ENCODE results near the gene RNF2.

- TF ChIP-seq POLR2AphosphoS5 (IDR thresholded peaks at IDR 0.05; ENCODE audit: low read depth, low read length) (no peak), POLR2A (IDR thresholded peaks at IDR 0.05; ENCODE audit: low read depth, low read length) (no peak), TAF1 (IDR thresholded peaks at IDR 0.05; ENCODE audit: low read depth, low read length) (no peak), POU2F2 (IDR thresholded peaks at IDR 0.05; ENCODE audit: low read depth, low read length) (no peak)
These were observed 67.0 kb downstream of the RNF2 start for GRCh38 chr1:185112356-185112755.
